HG03196 (cell line): ENCODE data around the gene NACC2.

Source experiments
- ATAC-seq: cut with Tn5 transposase; IDR thresholded peaks from one replicate; pipeline ENCODE4 v1.9.1; 2021; ENCODE audit not compliant: unreplicated experiment

NACC2 gene

DNA sequence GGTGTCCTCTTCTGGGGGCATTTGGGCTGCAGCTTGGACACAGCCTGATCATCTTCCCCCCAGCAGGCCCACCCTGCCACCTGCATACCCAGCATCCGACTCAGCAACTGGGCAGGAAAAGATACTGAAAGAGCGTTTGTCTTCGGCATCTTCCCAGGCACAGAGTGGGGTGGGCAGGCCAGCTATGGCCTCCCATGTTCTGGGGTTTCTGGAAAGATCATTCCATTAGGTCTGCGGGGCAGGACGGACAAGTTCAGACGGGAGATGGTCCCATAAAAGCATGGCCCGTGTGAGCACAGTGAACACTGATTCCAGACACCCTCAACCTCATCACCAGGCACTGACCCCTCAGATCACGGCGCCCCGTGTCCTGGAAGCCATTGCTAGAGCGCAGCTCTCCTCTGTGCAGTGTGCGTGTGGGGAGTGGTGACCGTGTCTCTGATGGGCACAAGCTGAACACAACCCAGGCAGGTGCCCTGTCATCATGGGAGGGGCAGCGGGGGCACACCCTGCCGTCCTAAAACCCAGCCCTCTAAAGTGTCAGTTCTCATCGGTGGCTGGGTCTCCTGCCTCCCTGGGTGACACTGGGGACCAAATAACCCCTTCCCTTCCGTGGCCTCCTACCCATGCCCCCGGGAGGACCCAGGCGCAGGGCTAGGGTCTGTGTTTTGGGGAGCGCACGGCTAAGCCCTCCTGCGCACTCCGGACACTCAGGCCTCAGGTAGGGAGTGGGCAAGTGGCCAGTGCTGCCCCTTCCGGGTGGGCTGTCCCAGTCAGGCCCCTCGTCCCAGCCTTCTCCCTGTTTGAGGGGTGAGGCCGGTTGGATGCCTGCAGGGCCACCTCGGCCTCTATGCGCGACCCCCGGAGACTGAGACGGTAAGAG is 36.8 kb upstream of the NACC2 start:
- no peak for ATAC-seq

DNA sequence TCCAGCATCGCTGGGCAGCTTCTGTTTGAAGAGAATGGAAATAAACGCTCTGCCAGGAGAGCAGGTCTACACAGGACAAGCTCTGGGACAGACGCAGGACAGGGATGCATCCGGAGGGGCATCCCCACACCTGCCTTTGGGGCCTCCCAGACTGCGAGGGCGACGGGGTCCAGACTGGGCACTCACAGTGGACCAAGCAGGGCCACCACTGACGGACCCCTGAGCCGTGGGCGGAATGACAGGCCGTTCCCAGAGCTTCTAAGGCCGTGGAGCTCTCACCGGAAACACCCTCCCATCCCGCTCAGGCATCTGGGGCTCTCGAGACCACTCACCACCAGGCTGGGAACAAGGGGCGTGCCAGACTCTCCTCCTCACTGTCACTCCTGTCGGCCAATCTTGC is 34.1 kb upstream of the NACC2 start:
- ATAC-seq = no peak

DNA sequence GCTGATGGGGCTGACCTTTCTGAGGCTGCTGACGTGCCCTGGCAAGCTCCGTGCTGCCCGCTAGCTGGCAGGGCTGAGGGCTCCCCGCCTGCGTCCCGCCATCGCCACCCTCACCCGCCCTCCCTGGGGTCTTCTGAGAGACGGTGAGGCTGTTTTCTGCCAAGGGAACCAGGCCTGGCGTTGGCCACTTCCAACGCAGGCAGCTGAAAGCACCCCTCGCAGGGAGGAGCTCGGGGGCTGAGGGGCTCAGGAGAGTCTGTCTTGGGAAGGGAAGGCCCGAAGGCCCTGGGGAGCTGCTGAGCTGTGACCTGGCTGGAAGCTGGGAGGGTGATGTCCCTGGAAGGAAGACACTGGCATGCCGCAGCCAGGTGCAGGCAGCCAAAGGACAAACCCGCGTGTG is 33.3 kb upstream of the NACC2 start:
- ATAC-seq = no peak

DNA sequence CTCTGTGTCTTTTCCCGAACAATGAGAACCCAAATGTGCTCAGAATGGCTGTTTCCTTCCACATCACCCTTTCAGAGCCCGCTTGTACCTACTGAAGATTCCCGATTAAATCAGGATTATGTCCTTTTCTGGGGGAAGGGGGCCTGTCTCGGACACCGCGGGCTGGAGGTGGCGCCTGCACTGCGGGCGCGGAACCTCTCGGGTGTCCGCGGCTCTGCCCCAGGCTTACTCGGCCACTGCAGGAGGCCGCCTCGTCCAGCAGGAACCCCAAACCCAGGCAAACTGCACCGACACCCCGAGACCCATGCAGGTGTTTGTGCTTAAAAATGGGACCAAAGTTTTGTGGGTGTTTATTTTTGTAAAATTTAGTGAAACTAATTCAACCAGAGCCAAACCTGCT is 32.2 kb upstream of the NACC2 start:
- no peak for ATAC-seq

DNA sequence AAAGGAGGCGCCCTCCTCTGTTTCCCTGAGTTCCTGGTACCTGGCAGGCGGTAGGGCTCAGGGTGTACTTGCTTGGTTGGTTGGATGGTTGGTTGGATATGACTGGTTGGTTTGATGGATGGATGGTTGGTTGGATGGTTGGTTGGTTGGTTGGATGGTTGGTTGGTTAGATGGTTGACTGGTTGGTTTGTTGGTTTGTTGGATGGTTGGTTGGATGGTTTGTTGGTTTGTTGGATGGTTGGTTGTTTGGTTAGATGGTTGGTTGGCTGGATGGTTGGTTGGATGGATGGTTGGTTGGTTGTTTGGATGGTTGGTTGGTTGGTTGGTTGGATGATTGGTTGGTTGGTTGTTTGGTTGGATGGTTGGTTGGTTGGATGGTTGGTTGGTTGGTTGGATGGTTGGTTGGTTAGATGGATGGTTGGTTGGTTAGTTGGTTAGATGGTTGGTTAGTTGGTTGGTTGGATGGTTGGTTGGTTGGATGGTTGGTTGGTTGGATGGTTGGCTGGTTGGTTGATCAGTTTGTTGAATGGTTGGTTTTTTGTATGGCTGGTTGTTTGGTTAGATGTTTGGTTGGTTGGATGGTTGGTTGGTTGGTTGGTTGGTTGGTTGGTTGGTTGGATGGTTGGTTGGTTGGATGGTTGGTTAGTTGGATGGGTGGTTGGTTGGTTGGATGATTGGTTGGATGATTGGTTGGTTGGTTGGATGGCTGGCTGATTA is 30.0 kb upstream of the NACC2 start:
- ATAC-seq = no peak

DNA sequence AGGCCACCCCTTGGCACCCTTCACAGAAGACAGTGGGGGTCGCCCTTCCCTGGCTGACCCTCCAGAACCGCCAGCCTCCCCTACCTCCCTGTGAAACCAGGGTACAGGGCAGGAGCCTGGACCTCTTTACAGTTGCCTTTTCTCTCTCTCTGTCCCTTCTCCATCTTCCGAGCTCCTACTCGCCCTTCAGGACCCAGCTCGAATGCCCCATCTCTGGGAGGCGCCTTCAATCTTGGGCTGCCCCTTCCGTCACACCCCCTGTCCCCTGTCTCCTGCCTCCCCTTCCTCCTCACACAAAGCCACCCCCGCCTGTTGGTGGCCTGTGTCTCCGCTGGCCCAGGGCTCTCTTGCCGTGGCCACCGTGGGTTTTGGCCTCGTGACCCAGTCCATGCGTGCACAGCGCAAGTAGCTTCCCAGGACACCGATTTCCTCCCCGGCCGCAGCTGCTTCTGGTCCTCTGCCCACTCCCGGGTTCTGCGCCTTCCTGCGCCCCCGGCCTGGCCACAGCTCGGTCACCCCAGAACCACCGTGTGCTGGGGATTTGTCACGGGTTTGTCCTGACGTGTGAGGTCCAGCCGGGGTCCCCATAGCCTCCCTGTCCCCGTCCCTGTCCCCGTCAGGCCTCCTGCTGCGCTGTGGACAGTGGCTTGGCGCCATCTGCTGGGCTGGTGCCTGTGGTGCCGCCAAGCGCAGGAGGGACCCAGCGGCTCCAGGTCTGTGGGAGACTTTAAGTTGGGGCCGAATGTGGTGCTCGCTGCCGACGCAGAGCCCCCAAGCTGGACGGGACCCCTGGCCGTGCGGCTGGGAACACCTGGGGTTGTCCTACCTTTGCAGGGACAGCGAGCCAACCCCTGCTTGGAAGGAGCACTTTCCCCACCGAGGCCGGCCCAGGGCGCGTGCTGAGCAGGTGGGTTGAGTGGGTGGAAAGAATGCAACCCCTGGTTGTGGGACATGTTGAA is 27.6 kb upstream of the NACC2 start:
- ATAC-seq = no peak

DNA sequence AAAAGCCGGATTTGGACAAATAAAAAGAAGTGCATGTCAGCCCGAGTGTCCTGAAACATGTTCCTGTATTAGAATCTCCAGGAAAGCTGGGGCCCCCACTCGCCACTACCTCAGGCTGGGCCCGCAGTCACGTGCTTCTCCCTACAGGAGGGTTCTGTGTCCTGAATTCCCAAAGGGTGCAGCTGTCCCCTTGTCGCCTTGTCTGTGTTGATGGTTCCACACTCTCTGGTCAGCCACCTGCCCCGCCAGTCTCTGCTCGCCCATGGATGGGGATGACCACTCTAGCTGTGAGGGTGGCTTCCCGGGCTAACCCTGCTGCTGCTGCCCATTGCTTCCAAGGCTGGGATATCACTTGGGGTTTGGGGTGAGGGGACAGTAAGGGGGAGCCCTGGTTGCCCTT is 26.7 kb upstream of the NACC2 start:
- no peak for ATAC-seq

DNA sequence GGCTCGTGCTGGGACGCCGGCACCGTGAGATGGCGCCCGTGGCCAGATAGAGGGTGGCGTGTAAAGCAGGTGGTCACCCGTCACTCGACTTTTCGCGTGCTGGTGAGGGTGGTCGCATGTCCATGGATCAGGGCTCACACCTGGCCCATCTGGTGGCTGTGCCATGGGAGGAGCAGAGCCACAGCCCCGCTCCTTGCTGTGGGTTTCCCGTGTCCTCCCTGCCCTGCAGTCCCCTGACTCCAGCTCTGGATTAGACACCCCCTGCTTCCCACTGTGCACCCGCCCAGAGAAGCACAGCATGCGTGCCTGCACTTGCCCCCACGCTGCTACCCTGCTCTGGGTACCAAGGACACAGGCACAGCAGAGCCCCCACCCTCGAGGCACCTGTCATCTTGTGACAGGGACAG is 25.4 kb upstream of the NACC2 start:
- no peak for ATAC-seq

DNA sequence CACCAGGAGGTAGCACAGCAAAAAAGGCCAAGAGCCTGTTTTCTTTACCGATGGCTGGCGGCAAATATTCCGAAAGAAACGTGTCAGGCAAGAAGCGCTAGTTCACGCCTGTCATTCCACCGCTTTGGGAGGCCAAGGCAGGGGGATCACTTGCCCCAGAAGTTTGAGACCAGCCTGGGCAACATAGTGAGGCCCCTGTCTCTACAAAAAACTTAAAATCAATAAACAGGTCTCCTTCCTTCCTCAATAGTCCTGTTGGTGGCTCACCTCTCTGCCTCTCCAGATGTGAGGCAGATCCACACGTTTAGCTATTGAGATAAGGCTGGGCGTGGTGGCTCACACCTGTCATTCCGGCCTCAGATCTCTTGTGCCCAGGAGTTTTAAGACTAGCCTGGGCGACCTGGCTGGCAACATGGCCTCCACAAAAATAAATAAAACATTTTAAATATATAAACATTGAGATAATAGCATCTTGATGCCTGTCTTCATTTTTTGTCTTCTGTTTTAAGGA is 24.8 kb upstream of the NACC2 start:
- ATAC-seq = no peak

DNA sequence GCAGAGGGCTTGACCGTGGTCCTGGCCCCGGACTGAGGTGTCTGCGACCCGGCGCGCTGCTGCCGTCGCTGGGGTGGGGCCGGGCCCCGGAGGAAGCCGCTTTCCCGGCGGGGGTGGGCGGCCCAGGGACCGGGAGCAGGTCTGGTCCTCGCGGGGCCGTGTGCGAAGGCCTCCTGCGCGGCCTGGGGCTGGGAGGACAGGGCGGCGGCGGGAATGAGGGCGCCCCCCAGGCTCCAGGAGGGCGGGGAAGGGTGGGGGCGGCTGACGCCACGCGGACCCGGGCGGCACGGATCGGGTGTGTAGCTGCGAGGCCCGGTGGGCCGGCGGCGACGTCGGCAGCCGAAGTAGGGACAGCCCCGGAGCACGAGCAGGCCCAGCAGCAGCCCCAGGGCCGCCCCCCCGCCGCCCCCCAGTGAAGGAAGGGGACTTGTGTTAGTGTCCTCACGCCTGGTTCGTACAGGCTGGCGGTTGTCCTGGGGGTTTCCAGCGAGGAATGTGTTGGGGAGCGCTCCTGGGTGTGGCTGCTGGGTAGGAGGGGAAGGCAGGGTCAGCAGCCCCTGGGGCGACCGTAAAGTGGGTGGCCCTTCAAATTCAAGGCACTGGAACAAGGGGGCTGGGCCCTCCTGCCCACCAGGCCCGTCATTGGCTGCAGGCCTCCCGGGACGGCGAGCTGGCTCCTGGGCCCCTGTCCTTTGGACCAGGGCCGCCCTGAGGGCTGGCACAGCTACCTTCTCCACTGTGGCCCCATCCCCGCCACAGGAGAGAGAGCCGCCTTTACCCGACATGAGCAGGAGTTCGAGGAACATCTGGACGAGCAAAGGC is 24.2 kb upstream of the NACC2 start:
- ATAC-seq = peak; percentile 10

DNA sequence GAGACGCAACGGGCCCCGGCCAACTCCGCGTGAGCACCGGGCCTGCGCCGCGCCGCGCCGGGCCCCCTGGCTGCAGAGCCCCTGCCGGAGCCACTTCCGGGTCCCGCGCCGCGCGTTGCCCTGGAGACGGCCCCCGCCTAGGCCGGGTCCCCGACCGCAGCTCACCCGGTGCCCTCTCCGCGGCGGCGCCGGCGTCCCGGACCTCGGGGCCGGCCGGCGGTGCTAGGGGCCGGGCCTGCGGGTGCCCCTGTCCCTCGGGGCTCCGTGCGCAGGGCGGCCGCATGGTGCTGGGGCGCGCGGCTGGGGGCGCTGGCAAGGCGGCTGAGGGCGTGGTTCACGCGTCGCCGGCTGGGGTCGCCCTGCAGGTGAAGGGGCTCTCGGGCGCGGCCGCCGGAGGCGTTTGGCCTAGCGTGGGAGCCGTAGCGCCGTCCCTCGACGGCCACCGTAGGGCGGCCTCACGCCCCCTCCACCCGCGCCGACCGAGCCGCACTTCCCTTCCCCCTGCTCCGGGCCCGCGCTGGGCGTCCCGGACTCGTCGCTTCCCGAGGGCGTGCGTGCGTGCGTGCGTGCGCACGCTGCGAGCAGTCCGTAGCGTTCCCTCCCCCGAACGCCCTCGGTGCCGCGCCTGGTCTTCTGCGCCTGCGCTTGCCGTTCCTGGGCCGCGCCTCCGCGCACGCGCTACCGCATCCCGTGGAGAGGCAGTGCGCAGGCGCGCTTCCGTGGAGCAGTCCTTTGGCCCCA is 23.4 kb upstream of the NACC2 start, which contains the start of gene TMEM250:
Gene TMEM250 (minus strand): TSS at position 556 of the 741 bp plus-strand sequence. CDS start 1,975 bp downstream, outside the sequence.
- peak; percentile 70 for ATAC-seq

DNA sequence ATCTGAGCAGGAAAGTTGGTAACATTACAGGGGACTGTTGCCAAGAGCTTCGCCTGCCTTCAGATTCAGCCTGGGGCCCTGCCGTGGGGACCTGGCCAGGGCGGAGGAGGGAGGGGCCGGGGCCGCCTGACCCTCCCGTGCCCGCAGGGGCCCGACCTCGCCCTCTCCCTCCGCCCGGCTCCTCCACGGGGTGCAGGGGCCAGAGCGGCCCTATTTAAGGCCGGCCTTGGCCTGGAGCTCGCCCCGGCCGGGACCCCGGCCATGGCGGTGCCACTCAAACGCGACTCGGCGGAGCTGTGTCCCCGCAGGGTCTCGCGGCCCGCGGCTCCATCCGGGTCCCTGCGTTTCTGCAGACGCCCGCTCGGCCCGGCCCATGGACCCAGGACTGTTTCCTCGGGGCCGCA is 22.8 kb upstream of the NACC2 start:
- peak; percentile 12 for ATAC-seq

DNA sequence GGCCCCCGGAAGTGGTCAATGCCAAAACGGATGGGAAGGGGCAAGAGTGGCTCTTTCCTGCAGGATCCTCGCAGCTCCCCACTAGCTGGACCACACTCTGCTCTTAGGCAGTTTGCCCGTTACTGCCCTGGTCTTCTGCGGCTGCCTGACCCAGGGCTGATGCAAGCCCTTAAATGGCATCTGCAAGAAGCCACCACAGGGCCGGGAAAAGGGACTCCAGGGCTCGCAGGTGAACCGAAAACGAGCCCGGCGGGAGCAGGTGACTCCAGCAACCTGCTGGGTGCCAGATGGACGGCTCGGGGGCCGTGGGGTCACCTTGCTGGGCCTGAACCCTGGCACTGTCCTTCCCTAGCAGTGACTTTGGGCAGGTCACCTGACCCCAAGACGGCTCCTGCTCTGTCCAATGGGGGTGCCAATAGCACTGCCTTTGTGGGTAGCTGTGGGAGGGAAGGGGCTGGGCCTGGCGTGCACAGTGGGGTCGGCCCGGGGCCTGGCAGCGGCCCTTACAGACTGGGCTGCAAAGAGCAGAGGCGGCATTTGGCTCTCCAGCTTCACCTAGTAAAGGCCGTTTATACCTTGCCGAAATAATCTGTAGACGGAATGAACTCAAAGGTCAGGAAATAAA is 22.3 kb upstream of the NACC2 start:
- ATAC-seq = no peak

DNA sequence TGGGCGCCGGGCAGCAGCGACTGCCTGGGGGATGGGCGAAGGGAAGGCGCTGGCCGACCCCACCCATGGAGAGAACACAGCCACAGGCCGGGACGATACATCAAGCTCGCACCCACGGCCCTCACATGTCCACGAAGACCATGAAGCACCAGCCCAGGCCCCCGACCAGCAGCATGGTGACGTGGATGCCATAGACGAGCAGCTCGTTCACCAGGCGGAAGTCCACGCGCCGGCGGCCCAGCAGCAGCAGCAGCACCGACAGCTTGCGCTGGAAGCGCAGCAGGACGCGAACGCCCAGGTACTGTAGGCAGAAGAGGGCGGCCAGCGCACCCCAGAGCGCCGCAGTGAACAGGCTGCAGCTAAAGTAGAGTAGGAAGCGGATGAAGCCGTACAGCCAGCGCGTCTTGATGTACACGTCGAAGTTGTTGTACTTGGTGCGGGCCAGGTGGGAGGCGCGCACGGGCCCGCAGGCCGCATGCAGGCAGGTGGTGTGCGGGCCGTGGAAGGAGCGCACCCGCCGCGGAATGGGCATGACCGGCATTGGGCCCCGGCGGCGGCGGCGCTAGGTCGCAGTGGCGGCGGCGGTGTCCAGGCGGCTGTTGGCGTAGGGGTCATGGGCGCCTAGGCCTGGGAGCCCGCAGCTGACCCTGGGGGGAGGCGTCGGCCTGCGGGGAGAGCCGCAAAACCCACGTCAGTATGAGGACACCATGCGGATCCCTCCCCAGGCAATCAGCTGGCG is 21.4 kb upstream of the NACC2 start:
- ATAC-seq = no peak

DNA sequence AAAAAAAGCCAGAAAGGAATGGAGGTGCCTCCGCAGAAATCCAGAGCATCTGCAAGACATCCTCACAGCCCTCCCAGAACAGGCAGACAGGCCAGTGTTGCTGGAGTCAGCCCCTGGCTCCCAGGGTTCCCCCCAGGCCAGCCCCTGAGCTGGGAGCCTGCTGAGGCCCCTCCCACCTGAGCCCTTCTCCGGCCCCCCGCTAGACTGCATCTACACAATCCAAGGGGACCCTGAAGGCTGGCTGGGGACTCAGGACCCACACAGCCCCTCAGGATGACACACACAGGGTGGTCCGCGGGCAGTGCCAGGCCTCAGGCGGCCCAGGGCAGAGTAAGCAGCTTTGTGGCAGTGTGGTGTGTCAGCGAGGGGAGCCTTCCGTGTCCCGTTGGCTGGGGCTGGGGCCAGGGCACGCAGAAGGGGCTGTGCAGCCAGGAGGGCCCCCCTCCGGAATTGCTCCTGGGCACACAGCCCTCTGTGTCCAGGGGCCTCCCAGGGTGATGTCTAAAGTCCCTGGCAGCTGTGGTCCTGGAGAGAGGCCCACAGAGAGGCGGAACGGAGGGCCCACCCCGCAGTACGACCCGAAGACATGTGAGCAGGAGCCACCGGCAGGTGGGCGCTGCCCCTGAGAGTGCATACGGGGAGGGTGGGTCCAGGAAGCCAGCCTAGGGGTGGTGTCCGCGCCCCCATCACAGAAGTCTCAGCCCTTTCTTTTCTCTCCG is 20.7 kb upstream of the NACC2 start:
- no peak for ATAC-seq

DNA sequence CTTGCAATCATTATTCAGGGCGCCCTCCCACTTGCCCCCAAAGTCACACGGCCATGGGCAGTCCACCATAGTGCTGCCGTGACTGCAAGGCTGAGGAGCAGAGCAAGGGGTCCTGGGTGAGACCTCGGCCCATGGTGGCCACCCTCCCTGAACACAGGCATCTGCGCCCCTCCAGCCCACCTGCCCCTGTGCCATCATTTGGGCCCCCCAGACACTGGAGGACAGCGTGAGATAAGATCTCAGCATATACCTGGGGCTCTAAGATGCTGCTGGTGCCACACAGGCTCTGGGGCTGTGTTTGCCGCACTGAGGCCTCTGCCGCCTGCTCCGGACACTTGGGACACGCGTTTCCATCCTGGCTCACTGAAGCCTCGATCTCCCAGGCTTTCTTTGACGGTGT is 20.1 kb upstream of the NACC2 start:
- no peak for ATAC-seq

DNA sequence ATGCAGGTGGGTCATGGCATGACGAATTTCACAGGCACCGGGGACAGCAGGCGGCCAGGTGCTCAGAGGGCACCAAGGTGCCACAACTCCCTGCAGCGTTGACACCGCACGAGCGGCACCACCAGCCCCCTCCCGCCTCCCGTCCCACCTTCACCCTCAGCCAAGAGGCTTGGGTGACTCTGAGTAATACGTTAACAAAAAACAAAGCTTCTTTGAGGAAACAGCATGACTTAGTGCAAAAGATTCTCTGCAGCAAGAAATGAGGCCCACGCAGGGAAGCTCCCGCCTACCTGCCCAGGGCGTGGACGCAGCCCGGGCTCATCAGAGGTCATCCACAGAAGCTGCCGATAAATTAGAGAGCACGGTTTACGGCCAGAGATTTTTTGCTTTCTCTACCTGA is 19.5 kb upstream of the NACC2 start:
- ATAC-seq = no peak

DNA sequence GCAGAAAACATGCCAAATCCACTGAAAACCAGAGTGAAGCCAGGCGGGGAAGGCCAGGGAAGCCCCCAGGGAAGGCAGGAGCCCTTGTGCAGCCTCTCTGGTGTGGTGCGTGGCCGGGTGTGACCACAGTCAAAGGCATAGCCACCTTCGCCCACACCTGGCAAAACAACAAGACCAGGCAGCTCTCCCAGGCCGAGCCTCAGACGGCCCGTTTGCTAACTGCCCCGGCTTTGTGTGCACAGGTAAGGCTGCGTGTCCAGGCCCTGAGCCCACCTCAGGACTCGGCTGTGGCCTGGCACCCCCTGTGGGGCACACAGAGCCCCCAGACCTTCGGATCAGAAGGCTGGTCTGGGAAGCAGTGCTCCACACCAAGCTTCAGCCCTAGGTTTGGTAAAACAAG is 17.5 kb upstream of the NACC2 start:
- no peak for ATAC-seq
